Mammary epithelial cell (primary cell): ENCODE results near the gene MGAT4A.

Experiments
- CTCF ChIP-seq, 2 donors: IDR thresholded peaks in 1 of 2; conservative IDR thresholded peaks in 1 of 2; 2 replicates each; pipeline ENCODE4 v1.5.1; 2011 to 2012; ENCODE audit warnings: inconsistent platforms in 2 of 2, low read length in 2 of 2, mild to moderate bottlenecking in 2 of 2, control low read depth in 1 of 2, low read depth in 1 of 2; ENCODE audit not compliant: insufficient read depth in 1 of 2; ENCODE audit errors: extremely low read depth in 1 of 2
- EZH2 ChIP-seq: IDR thresholded peaks from 2 replicates; pipeline ENCODE4 v1.6.1; 2012; ENCODE audit warnings: low read length, inconsistent platforms, borderline replicate concordance

- TF ChIP-seq EZH2, result no peak
- no peak for TF ChIP-seq CTCF (conservative IDR thresholded peaks at IDR 0.05 in 1 of 2, IDR thresholded peaks at IDR 0.05 in 1 of 2; ENCODE audit: extremely low read depth in 1 of 2, insufficient read depth in 1 of 2, low read depth in 1 of 2, low read length in 2 of 2)
Observed at GRCh38 chr2:98607104-98607503, 123.8 kb downstream of the MGAT4A start.
